Epidermal melanocyte (primary cell): Measurements from ENCODE around the gene SLC5A10.

Source experiments
- DNase-seq: peaks from one replicate; pipeline ENCODE4 v3.0.0; 2011; ENCODE audit warnings: low spot score; ENCODE audit not compliant: insufficient read length

The SLC5A10 gene

DNA sequence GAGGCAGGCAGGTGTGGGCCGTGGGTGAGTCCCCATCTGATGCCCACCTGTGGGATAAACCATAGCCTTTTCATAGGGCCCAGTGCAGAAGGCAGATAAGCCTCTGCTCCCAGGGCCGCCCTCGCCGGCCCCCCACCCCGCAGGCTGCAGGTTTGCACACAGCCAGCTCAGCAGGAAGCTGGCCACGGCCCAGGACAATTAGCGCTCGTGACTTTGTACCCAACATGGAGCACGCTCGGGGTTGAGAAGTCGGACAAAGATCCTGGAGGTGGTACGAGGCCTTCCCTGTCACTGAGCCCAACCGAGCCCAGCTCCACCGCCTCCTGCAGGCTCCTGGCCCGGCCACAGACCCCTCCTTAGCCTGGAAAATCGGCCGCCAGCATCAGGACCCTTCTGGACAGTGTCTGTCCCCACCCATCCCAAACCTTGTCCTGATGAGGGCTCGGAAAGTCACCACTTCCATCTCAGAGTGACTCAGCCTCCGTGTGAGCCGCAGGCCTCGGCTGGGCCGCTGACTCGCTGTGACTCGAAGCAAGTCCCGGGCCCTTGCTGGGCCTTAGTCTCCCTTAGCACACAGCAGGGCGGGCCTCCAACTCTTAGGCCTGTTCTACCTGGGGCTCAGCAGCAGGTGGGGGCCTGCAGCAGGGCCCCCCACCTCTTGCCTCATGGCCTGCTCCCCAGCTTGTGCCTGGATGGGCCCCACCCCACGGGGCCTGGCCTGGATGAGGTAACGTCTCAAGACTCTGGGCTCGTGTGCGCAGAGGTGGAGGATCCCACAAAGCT, 29.9 kb downstream of the SLC5A10 start:
- DNase-seq: no peak

DNA sequence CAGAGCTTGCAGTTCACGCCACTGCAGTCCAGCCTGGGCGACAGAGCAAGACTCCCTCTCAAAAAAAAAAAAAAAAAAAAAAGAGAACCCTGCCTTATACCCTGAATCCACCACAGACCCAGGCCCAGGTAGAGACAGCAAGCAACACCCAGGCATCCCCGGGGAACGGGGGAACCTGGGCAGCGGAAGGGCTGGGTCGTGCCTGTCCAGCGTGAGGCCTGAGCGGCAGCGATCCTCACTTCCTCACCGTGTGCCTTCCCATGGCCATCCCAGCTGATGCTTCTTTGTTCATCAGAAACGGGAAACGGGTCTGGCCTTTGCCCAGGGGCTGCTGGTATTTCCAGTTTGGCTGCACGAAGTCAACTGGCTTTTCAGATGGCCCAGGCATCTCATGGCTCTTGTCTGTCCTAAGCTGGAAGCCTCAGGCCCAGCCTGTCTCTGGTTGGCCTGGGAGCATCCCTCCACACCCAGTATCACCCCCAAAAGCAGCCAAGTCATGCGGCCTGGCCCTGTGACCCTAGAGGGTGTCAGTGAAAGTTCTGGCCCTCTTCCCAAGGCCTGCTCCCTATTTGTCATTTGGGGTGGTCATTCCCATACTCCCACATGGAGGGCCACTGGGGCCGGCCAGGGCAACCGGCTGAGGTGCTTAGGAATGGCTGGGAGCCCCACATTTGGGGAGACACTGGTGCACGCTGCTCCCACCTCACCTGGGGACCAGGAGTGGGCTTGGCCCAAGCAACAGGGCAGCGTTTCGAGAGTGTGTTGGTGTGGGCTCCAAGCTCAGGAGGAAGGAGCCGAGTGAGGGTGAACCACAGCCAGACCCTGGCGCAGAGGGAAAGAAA, 32.5 kb downstream of the SLC5A10 start:
- DNase-seq: no peak

DNA sequence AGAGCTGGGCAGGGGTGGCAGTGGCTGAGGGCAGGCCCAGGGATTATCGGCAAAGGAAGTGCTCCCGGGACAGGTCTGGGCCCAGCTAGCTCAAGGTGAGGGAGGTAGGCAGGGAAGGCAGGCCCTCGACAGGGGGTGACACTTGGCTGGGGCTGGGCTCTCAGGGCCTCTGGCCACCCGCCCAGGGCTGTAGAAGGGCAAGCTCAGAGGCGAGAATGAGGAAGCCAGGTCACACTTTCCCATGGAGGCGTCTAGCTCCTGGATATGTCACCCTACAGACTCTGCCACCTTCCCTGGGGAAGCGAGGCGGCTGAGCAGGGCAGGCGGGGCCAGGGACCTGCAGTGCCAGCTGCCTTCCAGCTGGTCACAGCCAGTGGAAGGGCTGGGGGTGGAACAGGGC, 33.5 kb downstream of the SLC5A10 start:
- no peak for DNase-seq

DNA sequence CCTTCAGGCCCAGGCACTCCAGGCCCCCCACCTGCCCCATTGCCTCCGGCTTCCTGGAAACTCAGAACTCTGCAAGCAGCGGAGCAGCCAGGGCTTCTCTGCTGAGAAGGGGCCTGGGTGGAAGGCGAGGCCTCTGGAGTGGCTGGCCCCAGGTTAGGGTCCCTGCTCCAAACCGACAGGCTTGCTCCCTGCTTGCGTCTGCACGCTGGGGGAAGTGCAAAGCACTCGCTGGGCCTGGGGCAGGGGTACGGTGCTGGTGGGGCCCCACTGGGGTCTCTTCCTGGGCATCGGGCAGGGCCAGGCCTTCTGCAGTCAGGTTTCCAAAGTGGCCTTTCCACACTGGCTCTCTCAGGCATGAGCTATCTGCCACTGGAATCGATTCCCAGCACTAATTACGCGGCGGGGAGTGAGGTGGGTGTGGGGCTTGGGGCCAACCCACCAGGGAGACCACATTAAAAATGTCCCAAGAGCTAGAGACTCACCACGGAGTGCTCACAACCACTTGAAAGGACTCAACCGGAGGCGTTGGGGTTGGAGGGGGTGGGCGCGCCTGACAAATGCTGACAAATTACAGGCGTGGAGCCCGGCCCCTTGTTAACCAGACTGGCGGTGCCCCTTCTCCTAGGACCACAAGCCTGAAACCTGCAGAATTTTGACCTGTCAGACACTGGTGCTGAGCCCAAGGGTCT, 34.7 kb downstream of the SLC5A10 start:
- DNase-seq: no peak

DNA sequence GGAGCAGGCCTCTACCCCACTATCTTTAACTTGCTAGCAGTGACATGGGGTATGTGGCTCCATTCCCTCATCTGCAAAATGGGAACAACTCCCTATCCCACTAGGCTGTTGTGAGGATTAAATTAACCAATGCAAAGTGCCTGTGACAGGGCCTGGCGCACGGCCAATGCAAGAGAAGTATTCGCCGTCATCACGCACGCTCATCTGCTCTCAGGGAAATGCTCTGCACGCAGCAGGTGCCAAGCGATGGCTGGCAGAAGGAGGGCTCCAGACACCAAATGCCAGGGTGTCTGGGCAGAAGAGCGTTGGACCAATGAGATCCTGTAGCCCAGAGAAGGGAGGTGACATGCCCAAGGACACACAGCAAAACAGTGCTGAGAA, 35.3 kb downstream of the SLC5A10 start:
- DNase-seq: no peak

DNA sequence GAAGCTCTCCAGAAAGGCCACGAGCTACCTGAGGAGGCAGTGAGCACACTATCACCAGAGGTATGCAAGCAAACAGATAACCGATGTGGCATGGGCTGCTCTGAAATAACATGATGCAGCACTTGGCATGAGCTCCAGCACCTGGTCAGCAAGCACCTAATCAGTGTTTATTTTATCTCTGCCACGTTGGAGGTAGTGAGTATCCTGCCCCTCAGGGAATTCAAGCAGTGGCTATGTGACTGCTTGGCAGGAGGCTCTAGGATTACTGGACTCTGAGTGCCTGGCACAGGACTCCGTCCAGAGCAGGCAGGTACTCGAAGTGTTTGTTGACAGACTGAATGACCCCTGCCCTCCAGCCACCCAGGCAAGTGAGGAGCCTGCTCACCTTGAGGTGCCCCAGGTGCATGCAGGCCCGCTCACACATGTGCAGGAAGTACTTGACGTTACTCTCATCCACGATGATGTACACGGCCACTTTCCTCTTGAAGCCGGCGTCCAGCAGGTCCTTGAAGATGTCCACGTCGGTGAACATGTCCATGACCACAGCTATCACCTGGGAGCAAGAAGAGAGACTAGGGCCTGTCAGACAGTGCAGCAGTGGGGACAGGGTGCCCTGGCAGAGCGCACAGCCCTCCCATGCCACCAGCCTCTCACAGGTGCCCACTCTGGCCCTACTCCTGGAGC, 36.0 kb downstream of the SLC5A10 start:
- DNase-seq: no peak

DNA sequence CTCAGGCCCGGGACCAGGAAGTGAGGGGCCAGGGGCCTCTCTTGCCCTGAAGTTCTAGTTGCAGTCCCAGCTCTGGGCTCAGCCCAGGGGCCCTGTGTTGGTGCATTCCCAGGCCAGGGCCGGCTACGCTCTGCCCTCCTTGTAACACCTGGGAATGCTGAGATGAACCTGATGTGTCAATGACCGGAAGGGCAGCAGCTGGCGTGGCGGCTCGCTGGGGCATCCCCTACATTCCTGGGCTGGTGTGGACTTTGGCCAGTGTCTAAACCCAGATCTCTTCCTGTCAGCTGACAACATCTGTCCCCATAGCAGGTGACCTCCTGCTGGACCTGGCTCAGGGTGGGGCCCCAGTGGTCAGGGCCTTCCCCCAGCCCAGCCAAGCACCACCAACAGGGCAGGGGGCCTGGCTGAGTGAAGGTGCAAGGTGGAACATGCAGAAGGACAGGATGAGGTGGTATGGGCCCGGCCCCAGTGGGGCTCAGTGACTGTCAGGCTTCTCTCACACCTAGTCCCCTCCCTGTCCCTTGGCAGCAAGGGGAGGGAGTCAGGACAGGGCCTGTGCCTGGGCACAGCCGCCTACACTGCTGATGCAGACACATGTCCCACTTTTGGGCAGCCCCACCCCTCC, 36.7 kb downstream of the SLC5A10 start:
- no peak for DNase-seq

DNA sequence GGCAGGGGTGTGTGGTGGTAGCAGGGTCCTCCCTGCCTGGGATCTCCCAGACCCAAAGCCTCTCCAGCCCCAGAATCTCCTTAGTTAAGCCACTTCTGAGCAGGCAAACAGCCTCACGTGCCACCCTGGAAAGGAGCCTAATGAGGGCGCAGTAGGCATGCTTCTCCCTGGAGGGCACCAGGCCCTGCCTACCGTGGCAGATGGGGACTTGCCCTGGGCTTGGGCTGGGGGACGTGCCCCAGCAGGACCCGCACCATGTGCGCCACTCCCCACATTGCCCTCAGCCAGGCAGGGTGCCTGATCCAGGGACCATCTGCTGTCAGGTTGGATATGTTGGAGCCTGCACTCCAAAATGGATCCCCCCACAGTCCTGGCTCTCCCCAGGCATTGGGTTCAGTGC, 38.4 kb downstream of the SLC5A10 start:
- DNase-seq: no peak

DNA sequence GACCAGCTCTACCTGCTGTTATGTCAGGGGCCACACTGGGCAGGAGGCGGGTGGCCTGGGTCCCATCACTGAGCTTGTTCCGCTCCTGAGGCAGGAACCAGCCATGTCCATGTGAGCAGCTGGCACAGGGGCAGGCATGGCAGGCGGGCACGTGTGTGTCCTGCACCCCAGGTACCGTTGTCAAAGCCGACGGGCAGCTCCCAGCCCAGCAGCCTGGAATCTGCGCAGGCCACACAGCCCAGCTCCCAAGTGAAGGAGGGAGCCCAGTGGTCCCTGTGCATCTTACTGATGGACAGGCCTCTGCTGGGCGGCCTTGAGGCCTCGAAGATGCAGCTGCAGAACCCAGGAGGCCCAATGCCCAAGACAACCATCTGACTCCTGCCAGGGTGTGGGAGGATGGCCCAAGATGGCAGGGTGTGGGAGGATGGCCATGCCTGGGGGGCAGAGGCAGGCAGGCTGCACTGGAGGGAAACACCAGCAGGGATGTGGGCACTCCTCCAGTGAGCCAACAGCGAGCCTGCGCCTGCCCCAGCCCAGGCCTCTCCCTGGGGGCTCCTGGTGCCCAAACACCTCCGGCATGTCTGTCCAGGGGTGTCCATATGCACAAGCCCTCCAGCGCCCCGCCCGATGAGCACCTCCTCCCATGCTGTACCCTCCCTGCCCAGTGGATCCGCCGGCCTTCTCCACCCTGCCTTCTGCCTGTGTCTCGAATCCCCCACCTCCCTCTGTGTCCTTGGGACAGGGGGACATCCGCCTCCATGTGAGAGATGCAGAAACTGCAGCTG, 39.8 kb downstream of the SLC5A10 start:
- DNase-seq: no peak

DNA sequence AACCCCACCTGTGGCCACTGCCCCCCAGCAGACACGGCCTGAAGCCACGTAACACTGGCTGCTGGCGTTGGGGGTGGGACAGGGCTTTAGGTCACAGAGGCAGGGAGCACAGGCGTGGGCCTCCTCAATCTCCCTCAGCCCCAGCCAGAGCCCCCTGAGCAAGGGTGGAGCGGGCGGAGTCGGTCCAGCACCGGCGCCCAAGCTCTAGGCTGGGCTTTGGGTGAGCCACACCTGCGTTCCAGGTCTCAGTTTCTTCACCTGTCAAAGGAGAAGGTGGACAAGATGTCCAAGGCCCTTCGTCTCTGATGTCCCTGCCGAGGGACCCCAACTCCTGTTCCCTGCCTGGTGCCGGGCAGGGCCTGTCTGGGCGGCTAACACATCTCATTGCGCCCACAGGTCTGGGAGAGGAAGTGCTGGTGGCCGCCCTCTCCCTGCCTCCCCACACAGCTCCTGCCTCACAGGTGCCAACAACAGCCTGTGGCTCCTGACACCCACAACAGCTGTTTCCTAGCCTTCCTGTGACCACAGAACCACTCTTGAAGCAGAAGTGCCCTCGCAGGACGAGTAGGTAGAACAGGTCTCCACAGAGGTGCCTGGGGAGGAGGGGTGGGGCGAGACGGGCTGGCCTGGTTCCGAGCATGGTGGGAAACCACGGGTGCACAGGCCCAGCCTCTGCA, 40.6 kb downstream of the SLC5A10 start:
- DNase-seq: no peak

DNA sequence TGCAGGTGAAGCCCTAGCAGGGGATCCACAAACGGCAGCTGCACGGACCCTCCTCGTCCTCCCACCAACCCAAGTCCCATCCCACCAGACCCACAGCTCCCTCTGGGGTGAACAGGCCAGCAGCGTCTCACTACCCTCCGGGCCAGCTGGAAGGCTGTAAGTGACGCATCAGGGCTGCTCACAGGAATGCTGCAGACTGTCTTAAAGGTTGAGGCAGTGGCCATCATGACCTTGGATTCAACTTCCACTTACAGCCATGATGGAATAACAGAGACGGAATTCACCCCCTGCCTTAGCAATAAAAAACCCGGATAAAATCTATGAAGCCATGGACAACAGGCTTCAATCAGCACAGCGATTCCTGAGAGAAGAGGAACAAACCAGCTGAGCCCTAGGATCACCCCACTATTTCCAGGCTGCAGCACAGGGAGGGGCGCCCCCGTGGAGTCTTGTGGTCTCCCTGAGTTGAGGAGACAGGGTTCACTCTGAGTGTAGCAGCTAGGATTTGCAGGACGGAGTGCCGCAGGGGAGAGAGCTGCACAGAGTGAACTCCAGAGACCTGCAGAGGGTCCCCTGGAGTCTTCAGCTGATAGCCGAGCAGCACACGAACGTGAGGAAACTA, 42.1 kb downstream of the SLC5A10 start:
- no peak for DNase-seq

DNA sequence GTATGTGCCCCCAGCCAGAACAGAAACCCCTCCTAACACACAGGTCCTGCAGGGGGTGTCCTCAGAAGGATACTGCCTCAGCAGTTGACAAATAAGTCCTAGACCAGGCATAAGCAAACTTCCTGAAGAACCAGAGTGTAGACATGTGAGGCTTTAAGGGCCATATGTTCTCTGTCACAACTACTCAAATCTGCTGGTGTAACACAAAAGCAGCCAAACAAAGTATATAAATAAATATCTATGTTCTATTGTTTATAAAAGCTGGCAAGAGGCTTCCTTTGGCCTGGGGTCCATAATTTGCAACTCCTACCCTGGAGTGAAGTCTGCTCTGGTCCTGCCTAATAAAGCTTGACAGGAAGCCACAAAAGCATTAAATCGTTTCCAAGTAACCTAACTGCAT, 42.7 kb downstream of the SLC5A10 start:
- DNase-seq: no peak

DNA sequence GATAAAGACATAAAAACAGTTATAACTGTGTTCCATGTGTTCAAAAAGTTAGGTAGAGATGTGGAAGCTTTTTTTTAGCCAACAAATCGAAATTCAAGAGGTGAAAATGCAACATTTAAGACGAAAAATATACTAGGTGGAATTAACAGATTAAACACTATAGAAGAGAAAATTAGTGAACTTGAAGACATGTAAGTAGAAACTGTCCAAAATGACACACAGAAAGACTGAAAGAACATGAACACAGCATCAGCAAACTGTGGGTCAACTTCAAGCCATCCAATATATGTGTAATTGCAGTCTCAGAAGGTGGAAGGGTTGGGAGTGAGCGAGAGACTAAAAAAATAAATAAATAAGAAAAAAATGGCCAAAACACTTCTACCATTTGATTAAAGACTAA, 43.3 kb downstream of the SLC5A10 start:
- DNase-seq: no peak

DNA sequence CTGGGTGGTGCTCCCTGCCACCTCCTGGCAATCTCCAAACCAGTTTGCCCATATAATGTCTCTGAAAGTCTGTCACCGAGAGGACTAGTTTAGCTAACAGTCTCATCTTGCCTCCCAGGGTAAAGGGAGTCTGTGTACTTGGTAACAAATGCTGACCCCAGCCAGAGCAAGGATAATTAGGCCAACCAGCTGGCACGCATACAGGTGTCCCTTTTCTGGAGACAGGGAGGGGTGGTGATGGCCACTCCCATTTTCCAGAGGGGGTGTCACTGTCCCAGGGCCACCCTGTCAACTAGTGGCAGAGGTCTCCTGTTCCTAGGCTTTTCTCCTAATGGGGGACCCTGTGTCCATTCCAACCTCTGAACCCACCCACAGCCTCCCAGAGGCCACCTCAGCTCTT, 44.5 kb downstream of the SLC5A10 start:
- DNase-seq: no peak

DNA sequence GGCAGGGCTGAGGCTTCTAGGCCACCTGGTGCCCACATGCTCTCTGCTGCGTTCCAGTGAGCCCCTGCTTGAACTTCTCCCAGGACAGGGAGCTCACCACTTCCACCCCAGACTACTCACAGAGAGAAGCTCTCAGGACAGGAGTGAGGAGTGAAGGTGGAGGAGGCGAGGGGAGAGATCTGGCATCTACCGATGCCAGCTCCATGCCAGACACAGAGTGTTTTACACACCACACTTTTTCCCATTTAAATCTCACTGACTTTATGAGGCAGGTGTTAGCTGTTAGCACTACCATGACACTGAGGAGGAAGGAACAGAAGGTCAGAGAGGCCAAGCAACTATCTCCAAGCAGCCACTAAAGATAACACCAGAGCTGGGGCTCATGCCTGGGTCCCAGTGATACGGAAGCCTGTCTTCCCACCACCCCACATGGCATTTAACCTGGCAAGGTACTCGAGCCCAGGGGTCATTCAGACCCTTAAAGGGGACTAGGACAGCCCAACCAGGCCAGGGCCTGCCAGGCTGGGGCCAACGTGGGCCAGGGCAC, 45.8 kb downstream of the SLC5A10 start:
- DNase-seq: no peak

DNA sequence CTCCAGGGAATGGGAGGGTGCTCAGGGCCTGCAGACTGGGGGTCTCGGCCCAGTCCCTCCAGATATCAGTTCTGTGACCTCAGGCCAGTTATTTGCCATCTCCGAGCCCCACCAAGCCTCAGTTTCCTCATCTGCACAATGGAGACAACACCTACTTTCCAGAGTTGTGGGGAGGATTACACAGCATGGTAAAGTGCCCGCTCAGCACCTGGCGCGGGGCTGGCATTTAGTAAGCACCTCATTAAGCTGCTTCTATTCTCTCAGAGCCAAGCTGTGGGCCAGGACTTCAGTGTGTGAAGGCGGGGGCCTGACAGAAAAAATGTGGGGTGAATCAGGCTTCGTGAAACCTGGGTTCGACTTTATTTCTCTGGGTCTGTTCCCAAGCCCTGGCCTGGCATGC, 47.4 kb downstream of the SLC5A10 start:
- no peak for DNase-seq

DNA sequence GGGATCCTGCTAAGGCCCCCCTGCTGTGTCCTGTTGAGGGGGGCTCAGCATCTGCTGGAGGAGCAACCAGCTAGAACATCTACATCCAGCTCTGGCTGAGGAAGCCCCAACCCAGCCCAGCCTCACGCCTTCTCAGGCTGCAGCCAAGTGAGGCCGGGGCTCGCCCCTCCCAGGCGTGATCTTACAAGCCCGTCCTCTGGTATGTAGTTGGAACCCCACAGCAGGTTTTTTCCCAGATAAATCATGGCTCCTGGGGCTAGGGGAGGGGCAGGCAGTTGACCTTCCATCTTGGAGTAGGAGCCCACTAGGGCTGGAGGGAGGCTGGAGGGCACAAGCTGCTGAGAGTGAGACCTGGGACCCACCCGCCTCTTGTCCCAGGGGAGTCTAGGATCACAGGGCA, 47.9 kb downstream of the SLC5A10 start:
- DNase-seq: no peak

DNA sequence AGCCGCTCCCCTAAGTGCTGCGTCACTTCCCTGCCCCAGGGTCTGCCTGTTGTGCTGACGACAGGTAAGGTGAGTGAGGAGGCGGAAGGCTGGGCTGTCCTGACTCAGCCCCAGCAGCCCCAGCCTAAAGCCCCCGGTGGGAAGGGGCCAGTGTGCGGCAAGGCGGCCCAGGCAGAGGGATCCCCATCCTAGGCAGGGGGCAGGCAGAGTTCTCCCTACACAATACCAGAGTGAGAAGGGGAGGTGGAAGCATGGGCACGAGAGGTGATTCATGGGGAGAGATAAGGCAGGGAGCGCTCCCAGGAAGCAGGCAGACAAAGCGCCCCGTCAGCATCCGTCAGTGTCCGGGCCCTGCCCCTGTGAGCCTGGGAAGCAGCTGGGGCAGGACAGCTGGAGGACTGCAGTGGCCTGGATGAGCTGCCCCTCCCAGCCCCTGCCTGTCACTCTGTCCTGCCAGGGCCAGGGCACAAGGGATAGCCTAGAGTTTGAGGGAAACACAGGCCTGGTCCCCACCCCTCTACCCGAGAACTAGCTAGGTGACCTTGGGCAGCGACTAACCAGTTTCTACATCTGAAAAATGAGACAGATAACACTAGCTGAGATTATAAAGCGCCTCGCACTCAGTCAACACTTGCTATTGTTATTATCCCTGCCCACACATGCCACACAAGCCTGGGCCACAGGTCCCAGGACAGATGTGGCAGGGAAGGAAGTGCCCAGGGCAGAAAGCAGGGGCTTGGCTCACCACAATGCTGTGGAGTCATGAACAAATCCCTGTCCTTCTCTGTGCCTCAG, 48.8 kb downstream of the SLC5A10 start:
- DNase-seq: no peak
